K562 (cell line): ENCODE results near the gene ZEB2. TPM values are rescaled to one million over a fixed set of nuclear protein-coding genes. Genes with fewer than 3 reads are reported as not detected.

Source experiments
- ATF4 ChIP-seq: fragments of 450-650 bp; formaldehyde crosslinking; IDR thresholded peaks from 2 replicates; pipeline ENCODE4 v1.4.0; 2022; ENCODE audit warnings: mild to moderate bottlenecking, moderate library complexity
- BRCA1 ChIP-seq, 2 experiments: fragments of 450-650 bp in 1 of 2; sonication (generic) in 1 of 2; formaldehyde crosslinking in 1 of 2; IDR thresholded peaks; 2 replicates each; pipeline versions ENCODE4 v1.5.0 to v1.6.1; 2017 to 2020; ENCODE audit warnings: mild to moderate bottlenecking in 1 of 2, missing genetic modification reagents in 1 of 2
- C11orf30 ChIP-seq: fragments of 450-650 bp; IDR thresholded peaks from 2 replicates; pipeline ENCODE4 v1.6.1; 2016; ENCODE audit warnings: low read depth, mild to moderate bottlenecking
- CBFA2T3 ChIP-seq: fragments of 450-650 bp; IDR thresholded peaks from 2 replicates; pipeline ENCODE4 v1.6.1; 2017
- CBX1 ChIP-seq: sonication (generic); IDR thresholded peaks from 2 replicates; pipeline ENCODE4 v1.6.1; 2016; ENCODE audit warnings: antibody characterized with exemption, low read depth, mild to moderate bottlenecking
- CCNT2 ChIP-seq: IDR thresholded peaks from 2 replicates; pipeline ENCODE4 v1.6.1; 2011; ENCODE audit warnings: borderline replicate concordance, low read depth, mild to moderate bottlenecking, moderate library complexity, mixed read lengths, low read length; ENCODE audit not compliant: insufficient read length; ENCODE audit errors: extremely low read depth
- DMBX1 ChIP-seq: fragments of 250-450 bp; sonication (Bioruptor Pico); IDR thresholded peaks from 2 replicates; pipeline ENCODE4 v1.8.0; 2022; ENCODE audit warnings: inconsistent platforms, mild to moderate bottlenecking, moderate library complexity, borderline replicate concordance
- E2F4 ChIP-seq: sonication (generic); formaldehyde crosslinking; IDR thresholded peaks from 2 replicates; pipeline ENCODE4 v1.8.0; 2022; ENCODE audit warnings: mild to moderate bottlenecking, low read depth, missing genetic modification reagents
- GABPB2 ChIP-seq: fragments of 250-450 bp; sonication (Bioruptor Pico); conservative IDR thresholded peaks from 2 replicates; pipeline ENCODE4 v1.5.1; 2021; ENCODE audit warnings: mild to moderate bottlenecking
- HBP1 ChIP-seq: fragments of 450-650 bp; formaldehyde crosslinking; IDR thresholded peaks from 2 replicates; pipeline ENCODE4 v1.4.0; 2022; ENCODE audit warnings: missing genetic modification characterization
- HDGF ChIP-seq: fragments of 450-650 bp; IDR thresholded peaks from 2 replicates; pipeline ENCODE4 v1.6.1; 2016
- ILF3 ChIP-seq: fragments of 450-650 bp; IDR thresholded peaks from 2 replicates; pipeline ENCODE4 v1.6.1; 2018; ENCODE audit warnings: antibody characterized with exemption, mild to moderate bottlenecking, moderate library complexity, borderline replicate concordance
- KLF1 ChIP-seq: fragments of 450-650 bp; IDR thresholded peaks from 2 replicates; pipeline ENCODE4 v1.6.1; 2016; ENCODE audit warnings: missing genetic modification characterization, missing compliant biosample characterization
- KLF10 ChIP-seq: fragments of 250-450 bp; sonication (Bioruptor Pico); IDR thresholded peaks from 2 replicates; pipeline ENCODE4 v1.6.1; 2021; ENCODE audit warnings: matching md5 sums
- MNT ChIP-seq, 2 experiments: fragments of 450-650 bp; conservative IDR thresholded peaks; 2 replicates each; pipeline ENCODE4 v1.6.1; 2017; ENCODE audit warnings: mild to moderate bottlenecking in 2 of 2, moderate library complexity in 2 of 2
- NFIC ChIP-seq: fragments of 450-650 bp; IDR thresholded peaks from 2 replicates; pipeline ENCODE4 v1.6.1; 2017; ENCODE audit warnings: mild to moderate bottlenecking, inconsistent platforms
- NFYB ChIP-seq: IDR thresholded peaks from 2 replicates; pipeline ENCODE4 v1.6.1; 2011; ENCODE audit warnings: mild to moderate bottlenecking, moderate library complexity; ENCODE audit not compliant: insufficient read length; ENCODE audit errors: extremely low read depth
- PHF20 ChIP-seq: fragments of 450-650 bp; IDR thresholded peaks from 2 replicates; pipeline ENCODE4 v1.6.1; 2018; ENCODE audit not compliant: partially characterized antibody
- SMAD3 ChIP-seq: fragments of 450-650 bp; formaldehyde crosslinking; conservative IDR thresholded peaks from 2 replicates; pipeline ENCODE4 v1.4.0; 2020; ENCODE audit warnings: mild to moderate bottlenecking
- TAF7 ChIP-seq: fragments of 450-650 bp; IDR thresholded peaks from 2 replicates; pipeline ENCODE4 v1.6.1; 2016; ENCODE audit warnings: missing genetic modification characterization, missing compliant biosample characterization
- TSC22D4 ChIP-seq: fragments of 450-650 bp; IDR thresholded peaks from 2 replicates; pipeline ENCODE4 v1.6.1; 2016; ENCODE audit warnings: missing genetic modification characterization, missing biosample characterization, control low read depth
- USF2 ChIP-seq: sonication (generic); formaldehyde crosslinking; IDR thresholded peaks from 2 replicates; pipeline ENCODE4 v1.5.0; 2020; ENCODE audit warnings: missing genetic modification reagents
- YY1 ChIP-seq, 3 experiments: IDR thresholded peaks; 2 replicates each; pipeline ENCODE4 v1.6.1; 2011; ENCODE audit warnings: low read length in 2 of 3, mild to moderate bottlenecking in 2 of 3, moderate library complexity in 2 of 3, borderline replicate concordance in 1 of 3, control low read depth in 1 of 3, low read depth in 1 of 3; ENCODE audit not compliant: insufficient read depth in 3 of 3, insufficient replicate concordance in 2 of 3, control insufficient read depth in 1 of 3, insufficient read length in 1 of 3; ENCODE audit errors: extremely low read depth in 1 of 3
- ZNF175 ChIP-seq: fragments of 200-800 bp; sonication (Bioruptor generic); IDR thresholded peaks from 2 replicates; pipeline ENCODE4 v1.6.1; 2016; ENCODE audit warnings: low read depth, mild to moderate bottlenecking, missing genetic modification characterization, missing compliant biosample characterization
- polyA plus RNA-seq, 8 experiments: library from polyadenylated mRNA; depleted of rRNA in 4 of 8; stranded (reverse) in 5 of 8; unstranded in 3 of 8; fragments of >200 nt; fragmentation: Nextera tagmentation in 2 of 8; fragmentation: Illumina TruSeq in 1 of 8; extraction: Ambion mirVana in 2 of 8; extraction: Trizol in 1 of 8; gene quantifications; 2 replicates each; pipeline versions ENCODE4 v1.2.1 to v1.2.3, GENCODE V29; 2011 to 2014; ENCODE audit warnings: inconsistent platforms in 1 of 8, missing spikeins in 1 of 8
- total RNA-seq, 7 experiments: library from RNA; depleted of rRNA in 6 of 7; stranded (reverse); fragments of >200 nt in 6 of 7; fragmentation: Illumina TruSeq in 2 of 7; extraction: Trizol in 2 of 7; gene quantifications; 2 replicates each; pipeline versions ENCODE4 v1.2.1 to v1.2.3, GENCODE V29; 2011 to 2021; ENCODE audit warnings: low replicate concordance in 1 of 7

Gene ZEB2
- total and polyA plus RNA-seq, 9 of the 15 experiments (the other 6 are each of a cell fraction or from before 2014, with no cell fraction given): 15.1 to 113 (median 72.3) TPM

GRCh38 chr2:144446136-144446535, 73.8 kb downstream of the ZEB2 start (continued):
- TF ChIP-seq CCNT2 (no peak), HBP1 (CRISPR knock-in tag) (peak; percentile 76; the same call in 1 of the 2 replicates), TAF7 (tag) (no peak), MNT (conservative IDR thresholded peaks at IDR 0.05) (no peak), BRCA1 (IDR thresholded peaks at IDR 0.05) (no peak), BRCA1 (CRISPR knock-in tag; IDR thresholded peaks at IDR 0.05) (no peak), KLF10 (CRISPR knock-in tag) (no peak), E2F4 (no peak), CBX1 (no peak), GABPB2 (CRISPR knock-in tag) (no peak), ILF3 (no peak), SMAD3 (no peak), C11orf30 (no peak), YY1 (IDR thresholded peaks at IDR 0.05; ENCODE audit: borderline replicate concordance in 1 of 3, control insufficient read depth in 1 of 3, extremely low read depth in 1 of 3, insufficient read depth in 3 of 3, insufficient read length in 1 of 3, insufficient replicate concordance in 2 of 3, low read depth in 1 of 3, low read length in 2 of 3) (no peak), PHF20 (no peak), ATF4 (CRISPR knock-in tag) (no peak), TSC22D4 (tag) (no peak), DMBX1 (CRISPR knock-in tag) (no peak), USF2 (CRISPR knock-in tag) (no peak), CBFA2T3 (no peak), NFYB (no peak), KLF1 (no peak), HDGF (0 out of 2 replicates have a peak, but pooled peaks have one; percentile 28), NFIC (no peak), ZNF175 (CRISPR knock-in tag) (no peak)
